Upper lobe of left lung (tissue), 4 donors: ENCODE data around the gene CCR5AS.

Experiments used
- CTCF ChIP-seq, 6 experiments: fragments of 450-650 bp in 4 of 6; fragments of 200-600 bp in 2 of 6; sonication (generic) in 2 of 6; IDR thresholded peaks; one replicate each; pipeline ENCODE4 v1.5.1; 2016 to 2019; ENCODE audit warnings: antibody characterized with exemption in 6 of 6
- POLR2A ChIP-seq, 4 donors: fragments of 450-650 bp; IDR thresholded peaks; one replicate each; pipeline ENCODE4 v1.5.1; 2016 to 2017; ENCODE audit warnings: antibody characterized with exemption in 4 of 4, mild to moderate bottlenecking in 2 of 4
- POLR2AphosphoS5 ChIP-seq, 2 donors: sonication (generic); formaldehyde crosslinking; IDR thresholded peaks; one replicate each; pipeline ENCODE4 v1.5.1; 2017; ENCODE audit warnings: antibody characterized with exemption in 2 of 2

GRCh38 chr3:46416811-46417510 is 10.1 kb upstream of the CCR5AS start:
- no peak for TF ChIP-seq CTCF (IDR thresholded peaks at IDR 0.05)
- TF ChIP-seq POLR2A (IDR thresholded peaks at IDR 0.05) = no peak
- TF ChIP-seq POLR2AphosphoS5 (IDR thresholded peaks at IDR 0.05) = no peak
